Keratinocyte (primary cell): ENCODE results near the gene LRP1B. TPM values are rescaled to one million over a fixed set of nuclear protein-coding genes. Genes with fewer than 3 reads are reported as not detected.

Source experiments
- DNase-seq: peaks from one replicate; pipeline ENCODE4 v3.0.0-alpha.2; 2011; ENCODE audit warnings: low read depth, missing footprints, low spot score
- FAIRE-seq: peaks from 2 replicates; lab custom pipeline; 2011; peaks lifted over from hg19 to GRCh38; lab: Jason Lieb, UNC
- H2AFZ ChIP-seq: 2 replicates; pipeline ENCODE4 v1.6.0; 2012; ENCODE audit warnings: low read length, control low read depth, inconsistent platforms; ENCODE audit not compliant: control insufficient read depth
- H3K27ac ChIP-seq: 2 replicates; pipeline ENCODE4 v1.5.1; 2011; ENCODE audit warnings: low read length; ENCODE audit not compliant: control insufficient read depth, insufficient read depth
- H3K27me3 ChIP-seq: 3 replicates; pipeline ENCODE4 v1.6.0; 2011; ENCODE audit warnings: low read length; ENCODE audit not compliant: control insufficient read depth, insufficient read depth; ENCODE audit errors: extremely low read depth
- H3K36me3 ChIP-seq, 2 experiments: 2 replicates in 1 of 2; 3 replicates in 1 of 2; pipeline ENCODE4 v1.5.1; 2011; ENCODE audit warnings: low read length in 2 of 2, mild to moderate bottlenecking in 1 of 2; ENCODE audit not compliant: control insufficient read depth in 2 of 2, insufficient read depth in 2 of 2; ENCODE audit errors: extremely low read depth in 1 of 2
- H3K4me1 ChIP-seq: 3 replicates; pipeline ENCODE4 v1.5.1; 2011; ENCODE audit warnings: low read length; ENCODE audit not compliant: control insufficient read depth, insufficient read depth; ENCODE audit errors: extremely low read depth
- H3K4me2 ChIP-seq: 3 replicates; pipeline ENCODE4 v1.6.0; 2011; ENCODE audit warnings: low read depth, low read length; ENCODE audit not compliant: control insufficient read depth, insufficient read depth; ENCODE audit errors: extremely low read depth
- H3K4me3 ChIP-seq, 3 experiments: fragments of 200-600 bp in 1 of 3; sonication (generic) in 1 of 3; 2 replicates in 2 of 3; 3 replicates in 1 of 3; pipeline ENCODE4 v1.5.1; 2011 to 2016; ENCODE audit warnings: low read length in 3 of 3, mild to moderate bottlenecking in 3 of 3, control low read depth in 2 of 3, inconsistent platforms in 1 of 3, low read depth in 1 of 3, mixed read lengths in 1 of 3, mixed run types in 1 of 3, moderate library complexity in 1 of 3; ENCODE audit not compliant: control insufficient read depth in 2 of 3, insufficient read depth in 2 of 3; ENCODE audit errors: extremely low read depth in 1 of 3
- H3K79me2 ChIP-seq: 2 replicates; pipeline ENCODE4 v1.6.0; 2012; ENCODE audit warnings: low read length; ENCODE audit not compliant: control insufficient read depth, insufficient read depth
- H3K9ac ChIP-seq: 3 replicates; pipeline ENCODE4 v1.6.0; 2011; ENCODE audit warnings: low read length; ENCODE audit not compliant: control insufficient read depth, insufficient read depth; ENCODE audit errors: extremely low read depth
- H3K9me1 ChIP-seq: 3 replicates; pipeline ENCODE4 v1.6.0; 2011; ENCODE audit warnings: low read length; ENCODE audit not compliant: control insufficient read depth, insufficient read depth; ENCODE audit errors: extremely low read depth
- H3K9me3 ChIP-seq: 2 replicates; pipeline ENCODE4 v1.5.1; 2012; ENCODE audit warnings: low read depth, low read length; ENCODE audit not compliant: control insufficient read depth
- H4K20me1 ChIP-seq: 3 replicates; pipeline ENCODE4 v1.6.0; 2011; ENCODE audit warnings: low read length; ENCODE audit not compliant: control insufficient read depth, insufficient read depth; ENCODE audit errors: extremely low read depth
- CTCF ChIP-seq, 3 experiments: IDR thresholded peaks in 1 of 3; conservative IDR thresholded peaks in 1 of 3; optimal IDR thresholded peaks in 1 of 3; 2 replicates in 2 of 3; 3 replicates in 1 of 3; pipeline versions ENCODE3 to v1.5.1; 2011; ENCODE audit warnings: low read length in 3 of 3, mild to moderate bottlenecking in 3 of 3, moderate library complexity in 2 of 3, control low read depth in 1 of 3, inconsistent platforms in 1 of 3; ENCODE audit not compliant: insufficient read depth in 2 of 3; ENCODE audit errors: extremely low read depth in 1 of 3
- EZH2 ChIP-seq: IDR thresholded peaks from one replicate; pipeline ENCODE4 v1.6.1; 2012; ENCODE audit warnings: inconsistent platforms, mild to moderate bottlenecking, low read length, moderate library complexity
- dilution Hi-C: fragments of 300-500 bp; cut with MboI; formaldehyde crosslinking; loops from one replicate; pipeline ENCODE4 v1.7.0; 2020; ENCODE audit warnings: low sequenced_read_pairs; ENCODE audit not compliant: extremely low pct_ligation_motif_present
- polyA plus RNA-seq, 5 experiments: library from polyadenylated mRNA; depleted of rRNA in 3 of 5; stranded (reverse) in 3 of 5; stranded (forward) in 1 of 5; unstranded in 1 of 5; fragments of >200 nt; gene quantifications; 1 replicate in 1 of 5; 2 replicates in 3 of 5; 3 replicates in 1 of 5; pipeline versions ENCODE4 v1.2.1 to v1.2.3, GENCODE V29; 2011 to 2012; ENCODE audit warnings: missing spikeins in 2 of 5, low read depth in 1 of 5, low replicate concordance in 1 of 5

Gene LRP1B
- polyA plus RNA-seq, 1 donor (not counting 4 experiments of a cell fraction or from before 2014, with no cell fraction given): not detected

GRCh38 chr2:141796449-141796848 is 334.4 kb downstream of the LRP1B start:
- Histone ChIP-seq H4K20me1 (no peaks in the 10 kb centered on the region), H3K79me2 (no peaks in the 10 kb centered on the region), H3K9ac (no peak overlapping the region), H3K4me3 (no peak overlapping the region), H3K4me1 (no peaks in the 10 kb centered on the region), H3K9me3 (no peaks in the 10 kb centered on the region), H3K4me2 (no peak overlapping the region), H3K9me1 (no peaks in the 10 kb centered on the region), H3K27ac (no peak overlapping the region), H2AFZ (no peak overlapping the region), H3K27me3 (no peaks in the 10 kb centered on the region), H3K36me3 (no peaks in the 10 kb centered on the region)
- dilution Hi-C loops: no loop called here
- no peak for DNase-seq
- FAIRE-seq: no peak
- TF ChIP-seq EZH2 (no peak), CTCF (optimal IDR thresholded peaks at IDR 0.05 in 1 of 3, IDR thresholded peaks at IDR 0.05 in 1 of 3, conservative IDR thresholded peaks at IDR 0.05 in 1 of 3; ENCODE audit: extremely low read depth in 1 of 3, insufficient read depth in 2 of 3, low read length in 3 of 3) (no peak)

- H3K4me1 ChIP-seq: no peaks in the 10 kb centered on the region
- FAIRE-seq: no peak
- no peaks in the 10 kb centered on the region for H4K20me1 ChIP-seq
- H2AFZ ChIP-seq: no peak overlapping the region
- H3K27ac ChIP-seq: no peak overlapping the region
- no peaks in the 10 kb centered on the region for H3K79me2 ChIP-seq
- no peaks in the 10 kb centered on the region for H3K27me3 ChIP-seq
- no peak overlapping the region for H3K9ac ChIP-seq
- TF ChIP-seq EZH2 (no peak), CTCF (optimal IDR thresholded peaks at IDR 0.05 in 1 of 3, IDR thresholded peaks at IDR 0.05 in 1 of 3, conservative IDR thresholded peaks at IDR 0.05 in 1 of 3; ENCODE audit: extremely low read depth in 1 of 3, insufficient read depth in 2 of 3, low read length in 3 of 3) (no peak)
- DNase-seq: no peak
- H3K36me3 ChIP-seq: no peaks in the 10 kb centered on the region
- dilution Hi-C loops: no loop called here
- H3K4me3 ChIP-seq: no peak overlapping the region
- H3K9me3 ChIP-seq: no peaks in the 10 kb centered on the region
- H3K9me1 ChIP-seq: no peaks in the 10 kb centered on the region
- no peak overlapping the region for H3K4me2 ChIP-seq
These were observed 339.3 kb downstream of the LRP1B start for GRCh38 chr2:141791521-141791920.
